IPS DF 6.9 (cell line): ENCODE measurements around the gene MBD1.
"Not testable (repeated sequence)": the region's sequence is repeated elsewhere in the genome, so short reads cannot be mapped to it uniquely, and the experiment has no call there.

Source experiments
- DNase-seq: peaks from one replicate; pipeline ENCODE4 v3.0.0-alpha.2; 2013; ENCODE audit warnings: low read depth, low spot score
- H3K27ac ChIP-seq: one replicate; pipeline ENCODE4 v1.5.1; 2013; ENCODE audit warnings: low read length, control low read depth
- H3K27me3 ChIP-seq: 2 replicates; pipeline ENCODE4 v1.6.1; 2013; ENCODE audit warnings: mild to moderate bottlenecking, low read length; ENCODE audit not compliant: control insufficient read depth, insufficient read depth
- H3K36me3 ChIP-seq: 2 replicates; pipeline ENCODE4 v1.6.1; 2013; ENCODE audit warnings: low read length; ENCODE audit not compliant: control insufficient read depth, insufficient read depth
- H3K4me1 ChIP-seq: 2 replicates; pipeline ENCODE4 v1.6.1; 2013; ENCODE audit warnings: low read length; ENCODE audit not compliant: control insufficient read depth, insufficient read depth
- H3K4me3 ChIP-seq: 2 replicates; pipeline ENCODE4 v1.5.1; 2013; ENCODE audit warnings: mild to moderate bottlenecking, low read length
- H3K9me3 ChIP-seq: 2 replicates; pipeline ENCODE4 v1.6.1; 2013; ENCODE audit warnings: low read length, inconsistent platforms; ENCODE audit not compliant: control insufficient read depth, insufficient read depth
- WGBS: extraction: QIAGEN DNeasy Blood & Tissue Kit; methylation state at CpG from one replicate; pipeline ENCODE4 v1.1.7; 2013; ENCODE audit warnings: mixed read lengths, missing lambda C conversion rate; ENCODE audit not compliant: insufficient read length, insufficient coverage; 5-methylcytosine and 5-hydroxymethylcytosine counted together

The MBD1 gene

DNA sequence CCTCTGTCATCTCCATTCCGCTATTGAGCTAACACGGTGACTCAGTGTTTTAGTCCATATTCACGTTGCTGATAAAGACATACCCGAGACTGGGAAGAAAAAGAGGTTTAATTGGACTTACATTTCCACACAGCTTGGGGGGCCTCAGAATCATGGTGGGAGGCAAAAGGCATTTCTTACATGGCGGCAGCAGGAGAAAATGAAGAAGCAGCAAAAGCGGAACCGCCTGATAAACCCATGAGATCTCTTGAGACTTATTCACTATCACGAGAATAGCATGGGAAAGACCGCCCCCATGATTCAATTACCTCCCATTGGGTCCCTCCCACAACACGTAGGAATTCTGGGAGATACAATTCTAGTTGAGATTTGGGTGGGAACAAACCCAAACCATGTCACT is 28.8 kb upstream of the MBD1 start:
- H3K9me3 ChIP-seq = no peaks in the 10 kb centered on the region
- H3K27ac ChIP-seq = no peak overlapping the region
- H3K4me1 ChIP-seq = no peaks in the 10 kb centered on the region
- no peak for DNase-seq
- H3K36me3 ChIP-seq = no peaks in the 10 kb centered on the region
- H3K27me3 ChIP-seq = no peaks in the 10 kb centered on the region
- H3K4me3 ChIP-seq = no peak overlapping the region
- no CpG with 5 or more reads among the region's 10 CpGs for WGBS

- H3K4me1 ChIP-seq, H3K27ac ChIP-seq, DNase-seq, H3K9me3 ChIP-seq, H3K27me3 ChIP-seq, H3K36me3 ChIP-seq, H3K4me3 ChIP-seq: not testable (repeated sequence)
- no CpG with 5 or more reads among the region's 5 CpGs for WGBS
Measured at GRCh38 chr18:50308851-50309250, 27.5 kb upstream of the MBD1 start.

- H3K4me3 ChIP-seq = peak overlapping the region; percentile 61; the same call in 1 of the 2 replicates
- H3K9me3 ChIP-seq = no peaks in the 10 kb centered on the region
- no peaks in the 10 kb centered on the region; the same call in 1 of the 2 replicates for H3K27me3 ChIP-seq
- no peaks in the 10 kb centered on the region for H3K4me1 ChIP-seq
- DNase-seq = peak; percentile 79
- no peaks in the 10 kb centered on the region for H3K36me3 ChIP-seq
- no CpG with 5 or more reads among the region's 26 CpGs for WGBS
- no peak overlapping the region for H3K27ac ChIP-seq
Measured at GRCh38 chr18:50307738-50308470, 26.6 kb upstream of the MBD1 start.

DNA sequence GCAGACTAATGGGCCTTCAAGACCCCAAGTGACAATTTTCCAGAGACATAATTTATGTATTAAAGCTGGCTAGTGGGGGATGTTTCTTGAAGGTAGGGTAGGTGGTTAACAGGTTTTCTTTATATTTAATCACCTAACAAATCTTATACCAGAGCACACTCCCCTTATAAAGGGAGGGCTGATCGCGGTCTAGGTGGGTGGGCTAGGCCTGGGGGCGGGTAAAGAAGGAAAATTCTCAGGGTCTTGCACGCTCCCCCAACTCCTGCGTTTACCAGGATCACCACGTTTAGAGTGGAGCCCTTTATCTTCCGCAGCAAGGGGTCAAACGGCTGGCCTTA is 26.0 kb upstream of the MBD1 start:
- DNase-seq = no peak
- Histone ChIP-seq H3K36me3 (no peaks in the 10 kb centered on the region), H3K27ac (no peak overlapping the region), H3K4me3 (peak overlapping the region; percentile 61; the same call in 1 of the 2 replicates), H3K9me3 (no peaks in the 10 kb centered on the region), H3K27me3 (no peaks in the 10 kb centered on the region; the same call in 1 of the 2 replicates), H3K4me1 (no peaks in the 10 kb centered on the region)
- no CpG with 5 or more reads among the region's 8 CpGs for WGBS

- Histone ChIP-seq H3K27ac (no peak overlapping the region), H3K4me1 (no peaks in the 10 kb centered on the region), H3K9me3 (no peaks in the 10 kb centered on the region), H3K36me3 (no peaks in the 10 kb centered on the region), H3K27me3 (no peaks in the 10 kb centered on the region; the same call in 1 of the 2 replicates), H3K4me3 (no peak overlapping the region)
- no peak for DNase-seq
- no CpG with 5 or more reads among the region's 8 CpGs for WGBS
Measured at GRCh38 chr18:50306944-50307343, 25.6 kb upstream of the MBD1 start.

- peaks cover 1% of the 10 kb centered on the region; the same call in 1 of the 2 replicates for H3K4me1 ChIP-seq
- WGBS = no CpG with 5 or more reads among the region's 5 CpGs
- DNase-seq = no peak
- no peak overlapping the region for H3K27ac ChIP-seq
- H3K36me3 ChIP-seq = no peaks in the 10 kb centered on the region
- no peak overlapping the region for H3K4me3 ChIP-seq
- no peaks in the 10 kb centered on the region for H3K9me3 ChIP-seq
- H3K27me3 ChIP-seq = no peaks in the 10 kb centered on the region; the same call in 1 of the 2 replicates
Measured at GRCh38 chr18:50301074-50301473, 19.8 kb upstream of the MBD1 start.

DNA sequence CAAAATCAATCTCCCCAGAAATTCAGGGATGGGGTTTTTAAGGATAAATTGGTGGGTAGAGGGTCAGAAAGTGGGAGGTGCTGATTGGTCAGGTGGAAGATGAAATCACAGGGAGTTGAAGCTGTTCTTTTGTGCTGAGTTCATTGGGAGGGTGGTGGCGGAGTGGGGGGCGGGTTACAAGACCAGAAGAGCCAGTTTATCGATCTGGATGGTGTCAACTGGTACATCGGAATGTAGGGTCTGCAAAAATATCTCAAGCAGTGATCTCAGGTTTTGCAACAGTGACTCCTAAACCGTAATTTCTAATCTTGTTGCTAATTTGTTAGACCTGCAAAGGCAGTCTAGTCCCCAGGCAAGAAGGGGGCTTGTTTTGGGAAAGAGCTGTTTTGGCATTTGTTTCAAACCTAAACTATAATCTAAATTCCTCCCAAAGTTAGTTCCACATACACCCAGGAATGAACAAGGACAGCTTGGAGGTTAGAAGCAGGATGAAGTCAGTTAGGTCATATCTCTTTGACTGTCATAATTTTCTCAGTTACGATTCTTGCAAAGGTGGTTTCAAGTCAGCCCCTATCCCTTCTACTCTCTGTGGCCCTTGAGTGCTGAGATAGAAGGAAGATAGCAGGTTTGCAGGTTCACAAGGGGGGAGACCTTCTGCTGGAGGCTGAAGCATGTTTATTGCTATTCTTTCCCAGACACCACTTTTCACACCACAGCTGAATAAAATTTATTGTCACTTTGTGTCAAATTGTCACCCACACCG is 18.5 kb upstream of the MBD1 start:
- Histone ChIP-seq H3K4me1 (peaks cover 1% of the 10 kb centered on the region; the same call in 1 of the 2 replicates), H3K27ac (no peak overlapping the region), H3K9me3 (no peaks in the 10 kb centered on the region), H3K36me3 (no peaks in the 10 kb centered on the region), H3K4me3 (no peak overlapping the region), H3K27me3 (no peaks in the 10 kb centered on the region; the same call in 1 of the 2 replicates)
- WGBS = no CpG with 5 or more reads among the region's 7 CpGs
- DNase-seq = no peak

GRCh38 chr18:50298443-50299284 is 17.3 kb upstream of the MBD1 start:
- Histone ChIP-seq H3K4me3 (no peak overlapping the region), H3K36me3 (no peaks in the 10 kb centered on the region)
- no CpG with 5 or more reads among the region's 49 CpGs for WGBS

GRCh38 chr18:50297621-50298442 is 16.5 kb upstream of the MBD1 start:
- no peak overlapping the region for H3K27ac ChIP-seq
- no peaks in the 10 kb centered on the region; the same call in 1 of the 2 replicates for H3K27me3 ChIP-seq
- DNase-seq = peak; percentile 58
- H3K9me3 ChIP-seq = no peaks in the 10 kb centered on the region
- no CpG with 5 or more reads among the region's 28 CpGs for WGBS
- peak overlapping the region; percentile 45; the same call in 1 of the 2 replicates for H3K4me3 ChIP-seq
- H3K36me3 ChIP-seq = no peaks in the 10 kb centered on the region
- peaks cover 1% of the 10 kb centered on the region; the same call in 1 of the 2 replicates for H3K4me1 ChIP-seq

More at GRCh38 chr18:50298443-50299284, 17.3 kb upstream of the MBD1 start:
- no peak overlapping the region for H3K27ac ChIP-seq
- H3K9me3 ChIP-seq = no peaks in the 10 kb centered on the region
- H3K4me1 ChIP-seq = peaks cover 1% of the 10 kb centered on the region; the same call in 1 of the 2 replicates
- no peaks in the 10 kb centered on the region; the same call in 1 of the 2 replicates for H3K27me3 ChIP-seq
- no peak for DNase-seq
